Calu3 (cell line): ENCODE data around the gene MED12L. TPM values are rescaled to one million over a fixed set of nuclear protein-coding genes. Genes with fewer than 3 reads are reported as not detected.

Source experiments
- BruUV-seq: library from RNA; stranded (reverse); fragments of 400-500 nt; replicated peaks from 2 replicates; lab custom pipeline; 2021; lab: Mats Ljungman, UMichigan
- CTCF ChIA-PET: fragments of 300-600 bp; sonication (Branson Sonifier 250); formaldehyde crosslinking; loops from one replicate; lab custom pipeline; 2022; ENCODE audit warnings: antibody characterized with exemption; lab: Charles Lee
- DNase-seq: peaks from one replicate; pipeline ENCODE4 v3.0.0; 2022
- H3K27ac Mint-ChIP-seq: one replicate; pipeline ENCODE4 v1.8.0; 2022; ENCODE audit warnings: mixed read lengths; ENCODE audit not compliant: unreplicated experiment
- H3K27me3 Mint-ChIP-seq: one replicate; pipeline ENCODE4 v1.8.0; 2022; ENCODE audit warnings: mixed read lengths; ENCODE audit not compliant: unreplicated experiment
- H3K36me3 Mint-ChIP-seq: one replicate; pipeline ENCODE4 v1.8.0; 2022; ENCODE audit warnings: mild to moderate bottlenecking, moderate library complexity, mixed read lengths; ENCODE audit not compliant: insufficient read depth, unreplicated experiment
- H3K4me1 Mint-ChIP-seq: one replicate; pipeline ENCODE4 v1.8.0; 2022; ENCODE audit warnings: mild to moderate bottlenecking, low read depth, mixed read lengths; ENCODE audit not compliant: unreplicated experiment
- H3K4me3 Mint-ChIP-seq: one replicate; pipeline ENCODE4 v1.8.0; 2022; ENCODE audit warnings: mild to moderate bottlenecking, low read depth, moderate library complexity, mixed read lengths; ENCODE audit not compliant: unreplicated experiment
- H3K9me3 Mint-ChIP-seq: one replicate; pipeline ENCODE4 v1.8.0; 2022; ENCODE audit warnings: low read depth, mixed read lengths; ENCODE audit not compliant: unreplicated experiment
- intact Hi-C: fragments of 100-400 bp; cut with micrococcal nuclease; formaldehyde crosslinking; loops from one replicate; pipeline ENCODE4 v1.10.0; 2022; ENCODE audit not compliant: unreplicated experiment
- total RNA-seq: library from RNA; stranded (reverse); gene quantifications from 2 replicates; pipeline ENCODE4 v1.2.3, GENCODE V29; 2022
- TF ChIP-seq, protein P1 (sequence below): fragments of 200-600 bp; IDR thresholded peaks from one replicate; pipeline ENCODE4 v1.8.0; 2022; ENCODE audit warnings: antibody characterized with exemption; ENCODE audit not compliant: unreplicated experiment

MED12L gene
- total RNA-seq, 1 experiment from 2014 or later, result 4.6 TPM

DNA sequence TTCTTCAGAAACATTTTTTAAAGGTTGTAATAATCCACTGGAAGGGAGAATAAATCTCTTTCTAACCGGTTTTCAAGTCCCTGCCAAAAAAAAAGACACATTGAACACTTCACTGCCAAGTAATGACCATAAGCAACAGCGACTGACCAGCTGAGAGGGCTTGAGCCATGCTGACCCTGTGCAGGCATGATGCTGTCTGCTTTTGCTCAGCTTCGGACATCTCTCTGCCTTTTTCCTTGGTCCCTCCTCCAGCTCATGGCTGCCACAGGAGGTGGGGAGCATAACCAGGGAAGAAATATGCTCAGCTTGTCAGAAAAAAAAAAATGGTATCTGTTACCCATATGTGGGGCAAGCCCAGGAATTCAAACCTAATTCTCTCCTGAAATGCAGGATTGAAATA, 373.9 kb downstream of the MED12L start:
- no peak for DNase-seq
- H3K9me3 Mint-ChIP-seq, result no peaks in the 10 kb centered on the region
- H3K27ac Mint-ChIP-seq, result no peak overlapping the region
- H3K27me3 Mint-ChIP-seq, result no peaks in the 10 kb centered on the region
- no peak overlapping the region for H3K4me3 Mint-ChIP-seq
- TF ChIP-seq, protein P1, sequence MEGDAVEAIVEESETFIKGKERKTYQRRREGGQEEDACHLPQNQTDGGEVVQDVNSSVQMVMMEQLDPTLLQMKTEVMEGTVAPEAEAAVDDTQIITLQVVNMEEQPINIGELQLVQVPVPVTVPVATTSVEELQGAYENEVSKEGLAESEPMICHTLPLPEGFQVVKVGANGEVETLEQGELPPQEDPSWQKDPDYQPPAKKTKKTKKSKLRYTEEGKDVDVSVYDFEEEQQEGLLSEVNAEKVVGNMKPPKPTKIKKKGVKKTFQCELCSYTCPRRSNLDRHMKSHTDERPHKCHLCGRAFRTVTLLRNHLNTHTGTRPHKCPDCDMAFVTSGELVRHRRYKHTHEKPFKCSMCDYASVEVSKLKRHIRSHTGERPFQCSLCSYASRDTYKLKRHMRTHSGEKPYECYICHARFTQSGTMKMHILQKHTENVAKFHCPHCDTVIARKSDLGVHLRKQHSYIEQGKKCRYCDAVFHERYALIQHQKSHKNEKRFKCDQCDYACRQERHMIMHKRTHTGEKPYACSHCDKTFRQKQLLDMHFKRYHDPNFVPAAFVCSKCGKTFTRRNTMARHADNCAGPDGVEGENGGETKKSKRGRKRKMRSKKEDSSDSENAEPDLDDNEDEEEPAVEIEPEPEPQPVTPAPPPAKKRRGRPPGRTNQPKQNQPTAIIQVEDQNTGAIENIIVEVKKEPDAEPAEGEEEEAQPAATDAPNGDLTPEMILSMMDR, result no peak
- CTCF ChIA-PET, result interaction anchor here (0.7 kb wide), 1 partner anchor 9 kb away, joined by 3 read pairs; no protein-coding TSS in a partner anchor
- no TSS peak for BruUV-seq
- no peaks in the 10 kb centered on the region for H3K4me1 Mint-ChIP-seq
- H3K36me3 Mint-ChIP-seq, result peaks cover 9% of the 10 kb centered on the region
- intact Hi-C loops, result no loop called here

DNA sequence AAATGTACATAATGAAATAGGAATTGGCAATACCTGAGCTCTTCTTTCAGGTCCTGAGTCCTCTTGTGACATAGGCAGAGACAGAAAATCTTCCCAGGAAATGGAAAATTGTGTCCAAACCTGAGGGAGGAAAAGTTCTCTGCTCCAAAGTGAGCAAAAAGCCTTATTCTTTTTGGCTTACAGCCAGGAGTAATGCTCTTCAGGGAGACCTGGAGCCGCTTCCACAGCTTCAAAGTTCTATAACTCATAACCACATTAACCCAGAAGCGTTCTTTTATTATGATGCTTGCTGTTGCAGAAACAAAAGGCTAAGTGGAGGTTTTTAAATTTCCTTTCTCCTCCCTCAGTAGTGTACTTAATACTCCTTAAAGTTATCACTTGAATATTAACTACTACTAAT, 374.8 kb downstream of the MED12L start:
- CTCF ChIA-PET, result interaction anchor here (0.7 to 0.9 kb wide), 2 partner anchors 8 to 377 kb away, joined by 3 to 4 read pairs; no protein-coding TSS in a partner anchor
- BruUV-seq, result no TSS peak
- no peak for DNase-seq
- TF ChIP-seq, protein P1, result no peak
- peaks cover 9% of the 10 kb centered on the region for H3K36me3 Mint-ChIP-seq
- intact Hi-C loops, result no loop called here
- H3K27me3 Mint-ChIP-seq, result no peaks in the 10 kb centered on the region
- no peaks in the 10 kb centered on the region for H3K4me1 Mint-ChIP-seq
- H3K27ac Mint-ChIP-seq, result peak overlapping the region; percentile 27
- peak overlapping the region; percentile 81 for H3K4me3 Mint-ChIP-seq
- H3K9me3 Mint-ChIP-seq, result no peaks in the 10 kb centered on the region

- BruUV-seq, result no TSS peak
- H3K36me3 Mint-ChIP-seq, result peaks cover 9% of the 10 kb centered on the region
- TF ChIP-seq, protein P1, result no peak
- no peaks in the 10 kb centered on the region for H3K27me3 Mint-ChIP-seq
- no peaks in the 10 kb centered on the region for H3K9me3 Mint-ChIP-seq
- intact Hi-C loops, result no loop called here
- H3K4me1 Mint-ChIP-seq, result no peaks in the 10 kb centered on the region
- H3K27ac Mint-ChIP-seq, result peak within 1 kb of the TSS; percentile 27
- H3K4me3 Mint-ChIP-seq, result peak within 1 kb of the TSS; percentile 81
- CTCF ChIA-PET, result interaction anchor here (0.6 to 0.9 kb wide), 2 partner anchors 376 to 384 kb away, joined by 4 to 7 read pairs; no protein-coding TSS in a partner anchor
- DNase-seq, result peak; percentile 28
Measured at GRCh38 chr3:151460774-151461450, 375.4 kb downstream of the MED12L start, which contains the start of gene IGSF10. Gene IGSF10, minus strand, starts transcription at chr3:151461061. Its CDS starts 2,352 bp downstream, at chr3:151458709.

DNA sequence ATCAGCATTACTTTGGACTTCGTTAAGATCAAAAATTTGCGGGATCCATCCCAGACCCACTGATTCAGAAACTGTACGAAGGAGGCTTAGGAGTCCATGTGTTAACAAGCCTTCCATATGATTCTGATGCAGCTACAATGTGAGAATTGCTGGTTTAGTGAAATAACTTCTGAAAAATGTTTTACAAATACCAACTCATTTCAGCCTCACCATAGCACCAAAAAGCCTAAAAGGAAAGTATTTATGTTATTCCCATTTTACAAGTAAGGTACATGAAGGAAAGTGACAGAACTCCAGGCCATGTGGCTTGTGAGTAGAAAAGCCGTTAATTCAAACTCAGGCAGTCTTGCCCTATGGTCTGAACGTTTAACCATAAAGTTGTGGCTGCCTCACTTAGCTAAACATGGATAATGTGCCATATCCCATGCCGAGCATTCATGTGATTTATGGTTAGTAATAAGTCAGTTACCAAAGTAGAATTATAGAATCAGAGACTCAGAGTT, 376.9 kb downstream of the MED12L start:
- peak overlapping the region; percentile 81 for H3K4me3 Mint-ChIP-seq
- peaks cover 9% of the 10 kb centered on the region for H3K36me3 Mint-ChIP-seq
- intact Hi-C loops, result no loop called here
- TF ChIP-seq, protein P1, result no peak
- no TSS peak for BruUV-seq
- H3K27ac Mint-ChIP-seq, result no peak overlapping the region
- H3K27me3 Mint-ChIP-seq, result no peaks in the 10 kb centered on the region
- no peaks in the 10 kb centered on the region for H3K9me3 Mint-ChIP-seq
- CTCF ChIA-PET, result interaction anchor here (0.6 kb wide), 1 partner anchor 236 kb away, joined by 4 read pairs; no protein-coding TSS in a partner anchor
- no peak for DNase-seq
- no peaks in the 10 kb centered on the region for H3K4me1 Mint-ChIP-seq
